ENCODE measurements around the gene PFKL.

- no peak for TF ChIP-seq POLR2AphosphoS5 (IDR thresholded peaks at IDR 0.05; ENCODE audit: borderline replicate concordance, low read depth, low read length)
- no peak for TF ChIP-seq EZH2 (IDR thresholded peaks at IDR 0.05)
- no peak for TF ChIP-seq FOXP2 (optimal IDR thresholded peaks at IDR 0.05; ENCODE audit: control extremely low read depth, extremely low read length, insufficient read depth)
These were observed 3.7 kb downstream of the PFKL start for GRCh38 chr21:44303490-44303981.
